Measurements from ENCODE around the gene ZNF514.
"Not testable (repeated sequence)": the region's sequence is repeated elsewhere in the genome, so short reads cannot be mapped to it uniquely, and the experiment has no call there.

DNA sequence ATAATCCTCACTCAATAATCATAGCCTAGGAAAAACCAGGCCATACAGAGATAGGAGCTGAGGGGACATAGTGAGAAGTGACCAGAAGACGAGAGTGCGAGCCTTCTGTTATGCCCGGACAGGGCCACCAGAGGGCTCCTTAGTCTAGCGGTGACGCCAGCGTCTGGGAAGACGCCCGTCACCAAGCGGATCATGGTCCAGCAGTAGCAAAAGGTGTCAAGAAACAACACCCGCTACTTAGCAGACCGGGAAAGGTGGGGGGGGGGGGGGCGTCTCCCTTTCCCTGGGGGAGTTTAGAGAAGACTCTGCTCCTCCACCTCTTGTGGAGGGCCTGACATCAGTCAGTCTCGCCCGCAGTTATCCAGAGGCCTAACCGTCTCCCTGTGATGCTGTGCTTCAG is 33.3 kb upstream of the ZNF514 start:
- not testable (repeated sequence) for TF ChIP-seq POLR2A (IDR thresholded peaks at IDR 0.05)
- TF ChIP-seq CTCF (IDR thresholded peaks at IDR 0.05), result peak; percentile 45 to 69 (median 64)

Data from uterus (tissue), 2 donors.